GM12864 (cell line): Measurements from ENCODE around the gene HES5.
"Not testable (repeated sequence)": the region's sequence is repeated elsewhere in the genome, so short reads cannot be mapped to it uniquely, and the experiment has no call there.

Experiments used
- DNase-seq: peaks from one replicate; pipeline ENCODE4 v3.0.0-alpha.2; 2011; ENCODE audit warnings: low read depth
- H3K4me3 ChIP-seq: 2 replicates; pipeline ENCODE4 v1.5.1; 2011; ENCODE audit warnings: mild to moderate bottlenecking, low read depth, low read length, control low read depth
- CTCF ChIP-seq: IDR thresholded peaks from 2 replicates; pipeline ENCODE4 v1.5.1; 2011; ENCODE audit warnings: low read depth, mild to moderate bottlenecking, moderate library complexity, low read length, control low read depth, inconsistent platforms; ENCODE audit errors: missing control alignments

HES5 gene

GRCh38 chr1:2570332-2570731 is 40.3 kb upstream of the HES5 start:
- no peak overlapping the region for H3K4me3 ChIP-seq
- DNase-seq: no peak
- TF ChIP-seq CTCF: no peak

- DNase-seq, H3K4me3 ChIP-seq: not testable (repeated sequence)
These were observed 39.6 kb upstream of the HES5 start for GRCh38 chr1:2569703-2570102.

- H3K4me3 ChIP-seq: no peak overlapping the region
- no peak for DNase-seq
- TF ChIP-seq CTCF: no peak
These were observed 39.0 kb upstream of the HES5 start for GRCh38 chr1:2569060-2569459.

GRCh38 chr1:2568187-2568816 is 38.2 kb upstream of the HES5 start:
- DNase-seq, H3K4me3 ChIP-seq: not testable (repeated sequence)

GRCh38 chr1:2567083-2567679 is 37.1 kb upstream of the HES5 start:
- no peak for TF ChIP-seq CTCF
- no peak overlapping the region for H3K4me3 ChIP-seq
- DNase-seq: no peak

GRCh38 chr1:2566101-2567045 is 36.3 kb upstream of the HES5 start:
- no peak for DNase-seq
- no peak for TF ChIP-seq CTCF
- no peak overlapping the region for H3K4me3 ChIP-seq

- no peak for TF ChIP-seq CTCF
- no peak for DNase-seq
These were observed 34.8 kb upstream of the HES5 start for GRCh38 chr1:2564815-2565374.

More at GRCh38 chr1:2564815-2565374, 34.8 kb upstream of the HES5 start:
- H3K4me3 ChIP-seq: no peak overlapping the region
